ENCODE results near the gene MAP3K15.

- no peak for TF ChIP-seq POLR2AphosphoS5 (IDR thresholded peaks at IDR 0.05; ENCODE audit: low read depth, low read length)
- TF ChIP-seq RXRA (IDR thresholded peaks at IDR 0.05; ENCODE audit: borderline replicate concordance, low read depth): no peak
- no peak for TF ChIP-seq REST (IDR thresholded peaks at IDR 0.05; ENCODE audit: low read depth, low read length)
- no peak for TF ChIP-seq EP300 (IDR thresholded peaks at IDR 0.05; ENCODE audit: borderline replicate concordance in 1 of 2, low read depth in 1 of 2, low read length in 1 of 2)
- no peak for TF ChIP-seq TAF1 (IDR thresholded peaks at IDR 0.05; ENCODE audit: borderline replicate concordance, low read depth, low read length)
- TF ChIP-seq RFX5 (IDR thresholded peaks at IDR 0.05; ENCODE audit: low read length): no peak
- TF ChIP-seq SIN3A (IDR thresholded peaks at IDR 0.05; ENCODE audit: borderline replicate concordance, low read depth, low read length): no peak
- no peak for TF ChIP-seq RCOR1 (IDR thresholded peaks at IDR 0.05; ENCODE audit: low read length)
- TF ChIP-seq, protein P1, sequence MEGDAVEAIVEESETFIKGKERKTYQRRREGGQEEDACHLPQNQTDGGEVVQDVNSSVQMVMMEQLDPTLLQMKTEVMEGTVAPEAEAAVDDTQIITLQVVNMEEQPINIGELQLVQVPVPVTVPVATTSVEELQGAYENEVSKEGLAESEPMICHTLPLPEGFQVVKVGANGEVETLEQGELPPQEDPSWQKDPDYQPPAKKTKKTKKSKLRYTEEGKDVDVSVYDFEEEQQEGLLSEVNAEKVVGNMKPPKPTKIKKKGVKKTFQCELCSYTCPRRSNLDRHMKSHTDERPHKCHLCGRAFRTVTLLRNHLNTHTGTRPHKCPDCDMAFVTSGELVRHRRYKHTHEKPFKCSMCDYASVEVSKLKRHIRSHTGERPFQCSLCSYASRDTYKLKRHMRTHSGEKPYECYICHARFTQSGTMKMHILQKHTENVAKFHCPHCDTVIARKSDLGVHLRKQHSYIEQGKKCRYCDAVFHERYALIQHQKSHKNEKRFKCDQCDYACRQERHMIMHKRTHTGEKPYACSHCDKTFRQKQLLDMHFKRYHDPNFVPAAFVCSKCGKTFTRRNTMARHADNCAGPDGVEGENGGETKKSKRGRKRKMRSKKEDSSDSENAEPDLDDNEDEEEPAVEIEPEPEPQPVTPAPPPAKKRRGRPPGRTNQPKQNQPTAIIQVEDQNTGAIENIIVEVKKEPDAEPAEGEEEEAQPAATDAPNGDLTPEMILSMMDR (IDR thresholded peaks at IDR 0.05): no peak
- no peak for TF ChIP-seq TEAD4 (IDR thresholded peaks at IDR 0.05; ENCODE audit: borderline replicate concordance, insufficient read depth)
- no peak for TF ChIP-seq SMC3 (IDR thresholded peaks at IDR 0.05; ENCODE audit: low read depth, low read length)
- no peak for TF ChIP-seq JUND (IDR thresholded peaks at IDR 0.05)
- TF ChIP-seq, protein P2, sequence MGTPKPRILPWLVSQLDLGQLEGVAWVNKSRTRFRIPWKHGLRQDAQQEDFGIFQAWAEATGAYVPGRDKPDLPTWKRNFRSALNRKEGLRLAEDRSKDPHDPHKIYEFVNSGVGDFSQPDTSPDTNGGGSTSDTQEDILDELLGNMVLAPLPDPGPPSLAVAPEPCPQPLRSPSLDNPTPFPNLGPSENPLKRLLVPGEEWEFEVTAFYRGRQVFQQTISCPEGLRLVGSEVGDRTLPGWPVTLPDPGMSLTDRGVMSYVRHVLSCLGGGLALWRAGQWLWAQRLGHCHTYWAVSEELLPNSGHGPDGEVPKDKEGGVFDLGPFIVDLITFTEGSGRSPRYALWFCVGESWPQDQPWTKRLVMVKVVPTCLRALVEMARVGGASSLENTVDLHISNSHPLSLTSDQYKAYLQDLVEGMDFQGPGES (IDR thresholded peaks at IDR 0.05; ENCODE audit: low read depth, low read length): no peak
- no peak for TF ChIP-seq YY1 (IDR thresholded peaks at IDR 0.05; ENCODE audit: low read depth)
These were observed 2.7 kb upstream of the MAP3K15 start for GRCh38 chrX:19517965-19518364.
